ENCODE measurements around the gene ANKHD1.
"Not testable (repeated sequence)": the region's sequence is repeated elsewhere in the genome, so short reads cannot be mapped to it uniquely, and the experiment has no call there.

The ANKHD1 gene

DNA sequence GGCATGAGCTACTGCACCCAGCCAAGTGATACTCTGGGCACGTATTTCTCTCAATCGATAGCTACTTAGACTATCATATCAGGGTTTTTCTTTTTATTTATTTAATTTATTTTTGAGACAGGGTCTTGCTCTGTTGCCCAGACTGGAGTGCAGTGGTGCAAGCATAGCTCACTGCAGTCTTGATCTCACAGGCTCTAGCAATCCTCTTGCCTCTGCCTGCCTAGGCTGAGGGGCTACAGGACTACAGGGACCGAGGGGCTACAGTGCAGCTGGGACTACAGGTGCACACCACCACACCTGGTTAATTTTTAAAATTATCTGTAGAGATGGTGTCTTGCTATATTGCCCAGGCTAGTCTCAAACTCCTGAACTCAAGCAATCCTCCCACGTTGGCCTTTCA, 20.3 kb upstream of the ANKHD1 start:
- DNase-seq, result no peak

DNA sequence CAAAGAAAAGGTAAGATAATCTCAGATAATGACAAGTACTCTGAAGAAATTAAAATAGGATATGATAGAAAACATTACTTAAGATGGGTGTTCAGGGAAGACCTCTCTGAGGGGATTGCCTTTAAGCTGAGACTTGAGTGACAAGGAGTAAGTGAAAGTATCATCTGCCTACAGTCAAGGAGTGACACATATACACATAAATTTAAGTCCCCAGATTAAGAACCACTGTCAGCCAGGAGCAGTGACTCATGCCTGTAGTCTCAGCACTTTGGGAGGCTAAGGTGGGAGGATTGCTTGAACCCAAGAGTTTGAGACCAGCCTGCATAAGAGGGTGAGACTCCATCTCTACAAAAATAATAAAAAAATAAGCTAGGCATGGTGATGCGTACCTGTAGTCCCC, 19.7 kb upstream of the ANKHD1 start:
- DNase-seq, result no peak

DNA sequence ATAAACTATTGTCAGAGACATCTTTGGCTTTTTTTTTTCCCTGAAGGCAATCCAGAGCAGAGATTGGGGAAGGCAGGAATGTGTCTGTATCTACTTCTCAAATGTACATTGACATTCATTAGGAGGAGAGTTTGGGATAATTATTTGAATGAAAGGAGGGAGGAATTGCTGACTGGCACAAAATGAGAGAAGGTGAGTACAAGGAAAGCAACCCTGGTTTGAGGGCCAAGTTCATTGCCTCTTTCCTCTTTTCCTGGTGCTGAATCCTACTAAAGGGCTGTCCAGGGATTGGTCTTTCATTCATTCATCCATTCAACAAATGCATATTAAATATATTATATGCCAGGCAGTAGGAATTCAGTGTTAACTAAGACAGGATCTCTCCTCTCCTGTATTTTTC, 18.8 kb upstream of the ANKHD1 start:
- no peak for DNase-seq

- DNase-seq, result no peak
Observed at GRCh38 chr5:140383300-140383699, 18.3 kb upstream of the ANKHD1 start.

- no peak for DNase-seq
Observed at GRCh38 chr5:140388052-140388451, 13.6 kb upstream of the ANKHD1 start.

DNA sequence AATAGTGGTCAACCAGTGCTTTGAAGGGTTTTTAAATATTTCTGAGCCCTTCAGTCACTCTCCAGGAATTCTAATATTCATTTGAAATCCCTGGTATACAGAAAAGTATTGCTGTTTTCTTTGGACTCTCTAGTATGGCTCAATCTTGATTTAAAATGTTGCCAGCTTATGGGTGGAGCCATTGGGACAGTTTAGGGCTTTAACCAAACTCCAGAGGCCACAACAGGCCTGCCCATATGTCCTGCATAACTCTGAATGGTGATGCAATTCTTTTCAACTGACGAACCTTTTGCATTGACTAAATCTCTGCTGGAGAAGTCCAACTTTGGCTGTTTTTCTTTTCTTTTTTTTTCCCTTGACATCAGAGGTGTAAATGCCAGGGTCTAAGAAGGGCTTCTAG, 10.3 kb upstream of the ANKHD1 start:
- DNase-seq, result no peak

- no peak for DNase-seq
Observed at GRCh38 chr5:140391732-140392131, 9.9 kb upstream of the ANKHD1 start.

- DNase-seq, result no peak
Observed at GRCh38 chr5:140393738-140394137, 7.9 kb upstream of the ANKHD1 start.

- DNase-seq, result no peak
Observed at GRCh38 chr5:140398379-140398811, 3.2 kb upstream of the ANKHD1 start.

DNA sequence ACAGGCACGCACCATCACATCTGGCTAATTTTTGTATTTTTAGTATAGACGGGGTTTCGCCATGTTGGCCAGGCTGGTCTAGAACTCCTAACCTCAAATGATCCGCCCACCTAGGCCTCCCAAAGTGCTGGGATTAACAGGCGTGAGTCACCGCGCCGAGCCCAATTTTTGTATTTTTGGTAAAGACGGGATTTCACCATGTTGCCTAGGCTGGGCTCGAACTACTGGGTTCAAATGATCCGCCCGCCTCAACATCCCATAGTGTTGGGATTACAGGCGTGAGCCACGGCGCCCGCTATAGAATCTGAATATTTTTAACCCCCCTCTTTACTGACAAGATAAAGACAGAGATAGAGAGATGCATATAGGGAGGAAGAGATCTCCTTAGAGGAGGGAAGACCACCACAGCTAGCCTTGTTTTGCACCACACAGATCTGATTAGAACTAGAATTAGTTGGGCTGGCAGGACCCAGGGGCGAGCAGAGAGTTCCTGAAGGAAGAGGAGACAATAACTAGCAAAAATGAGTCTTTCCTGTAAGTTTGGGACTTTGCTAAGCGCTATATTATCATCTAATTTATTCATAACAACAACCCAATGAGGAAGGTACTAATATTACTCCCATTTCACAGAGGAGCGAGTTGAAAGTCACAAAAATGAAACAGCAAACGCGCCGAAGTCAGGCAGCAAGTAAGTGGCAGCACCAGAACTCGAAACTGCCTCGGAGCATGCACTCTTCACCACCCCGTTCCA, 1.5 kb upstream of the ANKHD1 start:
- no peak for DNase-seq

DNA sequence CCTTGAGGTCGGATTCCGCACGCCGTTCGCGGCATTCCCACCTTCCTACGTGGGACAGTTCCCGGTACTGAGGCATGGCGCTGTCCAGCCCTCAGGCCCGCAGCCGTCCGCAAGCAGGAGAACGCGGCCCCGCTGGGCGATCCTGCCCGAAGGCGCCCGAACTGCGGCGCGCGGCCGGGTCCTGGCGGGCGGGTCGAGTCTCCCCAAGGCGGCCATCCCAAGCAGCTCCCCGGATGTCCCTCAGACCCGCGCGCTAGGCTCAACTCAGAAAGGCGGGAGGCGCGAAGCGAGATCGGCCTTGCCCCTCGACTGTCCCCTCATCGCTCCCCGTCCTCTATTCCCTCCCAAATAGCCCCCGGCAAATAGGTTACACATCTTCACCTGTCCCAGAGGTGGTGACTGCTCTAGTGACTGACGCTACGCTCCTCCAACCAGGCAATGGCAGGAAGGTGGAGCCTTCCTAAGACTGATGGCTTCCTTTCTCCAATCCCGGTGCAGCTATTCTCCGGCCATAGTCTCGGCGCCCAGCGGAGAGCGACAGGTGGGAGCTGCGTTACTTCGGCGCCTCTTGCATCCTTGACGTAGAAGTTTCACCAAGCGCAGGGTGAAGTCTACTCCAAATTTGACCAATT, 787 bp upstream of the ANKHD1 start:
- peak; percentile 75 to 82 for DNase-seq

DNA sequence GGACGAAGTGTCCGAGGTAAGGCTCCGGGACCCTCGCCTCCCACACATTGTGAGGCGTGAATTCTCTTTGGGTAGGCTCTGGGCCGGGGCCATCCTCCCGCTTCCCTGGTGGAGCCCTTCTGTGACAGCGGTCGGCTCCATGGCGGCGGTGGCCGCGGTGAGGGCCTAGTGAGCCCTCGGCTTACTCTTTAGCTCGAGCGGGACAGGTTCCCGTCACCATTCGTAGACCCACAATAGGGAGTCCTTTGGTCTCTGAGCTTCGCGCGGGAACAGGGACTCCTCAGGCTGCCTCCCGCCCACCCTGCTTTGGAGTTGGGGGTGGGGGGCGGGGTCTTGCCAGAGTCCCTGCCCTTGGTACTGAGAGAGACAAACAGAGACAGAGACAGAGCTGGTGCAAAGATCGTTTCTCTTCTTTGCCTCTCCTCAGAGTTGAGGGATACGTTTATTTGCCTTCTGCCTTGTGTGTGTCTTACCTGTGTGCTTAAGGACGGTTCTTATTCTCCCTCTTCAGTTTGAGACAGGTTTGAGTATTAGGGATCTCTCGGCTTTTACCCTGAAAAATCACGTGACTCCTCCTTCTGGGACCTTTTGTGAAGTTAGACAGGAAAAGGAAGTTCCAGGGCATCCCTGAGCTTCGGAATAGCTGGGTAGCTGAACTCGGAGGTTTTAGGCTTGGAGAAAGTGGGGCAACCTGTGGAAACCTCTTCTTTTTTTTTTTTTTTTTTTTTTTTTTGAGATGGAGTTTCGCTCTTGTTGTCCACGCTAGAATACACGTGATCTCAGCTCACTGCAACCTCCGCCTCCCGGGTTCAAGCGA, 833 bp downstream of the ANKHD1 start:
- no peak for DNase-seq

- no peak for DNase-seq
Observed at GRCh38 chr5:140403613-140404012, 2.0 kb downstream of the ANKHD1 start.

- DNase-seq, result no peak
Observed at GRCh38 chr5:140408750-140409241, 7.2 kb downstream of the ANKHD1 start.

DNA sequence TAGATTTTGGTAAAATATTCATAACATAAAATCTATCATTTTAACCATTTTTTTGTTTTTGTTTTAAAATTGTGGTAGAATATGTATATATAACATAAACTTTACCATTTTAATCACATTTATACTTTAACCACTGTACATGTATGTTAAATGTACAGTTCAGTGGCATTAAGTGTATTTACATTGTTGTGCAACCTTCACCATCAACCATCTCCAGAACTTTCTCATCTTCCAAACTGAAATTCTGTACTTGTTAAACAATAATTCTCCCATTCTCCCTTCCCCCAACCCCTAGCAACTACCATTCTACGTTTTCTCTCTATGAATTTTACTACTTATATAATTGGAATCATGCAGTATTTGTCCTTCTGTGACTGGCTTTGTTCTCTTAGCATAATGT, 11.6 kb downstream of the ANKHD1 start:
- no peak for DNase-seq

GRCh38 chr5:140417235-140417634, 15.6 kb downstream of the ANKHD1 start:
- DNase-seq, result no peak

DNA sequence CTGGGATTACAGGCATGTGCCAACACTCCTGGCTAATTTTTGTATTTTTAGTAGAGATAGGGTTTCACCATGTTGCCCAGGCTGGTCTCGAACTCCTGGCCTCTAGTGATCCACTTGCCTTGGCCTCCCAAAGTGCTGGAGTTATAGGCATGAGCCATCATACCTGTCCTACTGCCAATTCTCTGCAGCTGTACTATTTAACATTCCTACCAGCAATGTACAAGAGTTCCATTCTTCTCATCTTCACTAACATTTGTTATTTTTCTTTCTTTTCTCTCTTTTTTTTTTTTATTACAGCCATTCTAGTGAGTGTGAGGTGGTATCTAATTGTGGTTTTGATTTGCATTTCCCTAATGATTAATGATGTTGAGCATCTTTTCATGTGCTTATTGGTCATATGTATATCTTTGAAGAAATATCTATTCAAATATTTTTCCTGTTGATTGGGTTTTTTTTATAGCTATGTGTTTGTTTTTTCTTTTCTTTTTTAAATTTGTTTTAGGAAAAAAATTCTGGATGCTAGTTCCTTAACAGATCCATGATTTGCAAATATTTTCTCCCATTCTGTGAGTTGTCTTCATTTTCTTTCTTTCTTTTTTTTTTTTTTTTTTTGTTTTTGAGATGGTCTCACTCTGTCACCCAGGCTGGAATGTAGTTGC, 17.4 kb downstream of the ANKHD1 start:
- no peak for DNase-seq

DNA sequence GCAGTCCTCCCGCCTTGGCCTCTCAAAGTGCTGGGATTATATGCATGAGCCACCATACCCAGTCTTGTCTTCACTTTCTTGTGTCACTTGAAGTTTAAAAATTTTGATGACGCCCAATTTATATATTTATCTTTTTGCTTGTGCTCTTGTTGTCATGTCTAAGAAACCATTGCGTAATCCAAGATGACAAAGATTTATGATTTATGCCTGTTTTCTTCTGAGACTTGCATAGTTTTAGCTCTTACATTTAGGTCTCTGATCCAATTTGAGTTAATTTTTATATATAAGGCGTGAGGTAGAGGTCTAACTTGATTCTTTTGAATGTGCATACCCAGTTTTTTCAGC, 18.6 kb downstream of the ANKHD1 start:
- DNase-seq, result no peak

DNA sequence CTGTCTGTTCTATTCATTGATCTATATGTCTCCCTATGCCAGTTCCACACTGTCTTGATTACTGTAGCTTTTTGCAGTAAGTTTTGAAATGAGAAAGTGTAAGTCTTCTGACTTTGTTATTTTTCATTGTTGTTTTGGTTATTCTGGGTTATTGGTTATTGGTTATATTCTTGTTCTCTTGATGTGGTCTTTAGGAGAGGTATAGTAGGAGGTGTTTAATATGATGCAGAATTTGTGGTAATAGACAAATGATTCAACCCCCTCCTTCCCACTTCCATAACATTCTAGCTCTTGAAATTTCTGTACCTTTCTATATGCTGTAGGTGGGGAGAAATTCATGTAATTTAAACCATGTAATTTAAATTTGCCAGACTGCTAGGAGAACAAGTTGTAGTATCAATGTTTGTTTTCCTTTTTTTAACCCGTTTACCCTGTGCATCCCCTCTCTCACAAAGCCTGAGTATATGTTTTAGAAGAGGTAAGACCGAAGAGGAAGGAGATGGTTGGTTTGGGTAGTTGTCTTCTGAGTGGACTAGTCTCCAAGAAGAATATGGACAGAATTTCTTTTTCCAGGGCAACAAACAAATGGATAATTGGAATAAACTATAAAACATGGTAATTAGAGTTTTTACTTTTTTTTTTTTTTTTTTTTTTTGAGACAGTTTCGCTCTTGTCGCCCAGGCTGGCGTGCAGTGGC, 19.2 kb downstream of the ANKHD1 start:
- no peak for DNase-seq

DNA sequence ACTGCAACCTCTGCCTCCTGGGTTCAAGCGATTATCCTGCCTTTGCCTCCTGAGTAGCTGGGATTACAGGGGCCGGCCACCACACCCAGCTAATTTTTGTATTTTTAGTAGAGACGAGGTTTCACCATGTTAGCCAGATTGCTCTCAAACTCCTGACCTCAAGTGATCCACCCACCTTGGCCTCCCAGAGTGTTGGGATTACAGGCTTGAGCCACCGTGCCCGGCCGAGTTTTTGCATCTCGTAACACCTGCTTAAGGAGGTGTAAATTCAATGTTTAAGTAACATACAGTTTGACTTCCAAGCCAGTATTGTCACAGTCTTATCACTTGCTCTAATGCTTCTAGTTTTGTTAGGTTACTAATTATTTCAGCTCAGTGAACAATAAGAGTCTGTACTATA, 19.7 kb downstream of the ANKHD1 start:
- DNase-seq, result not testable (repeated sequence)

DNA sequence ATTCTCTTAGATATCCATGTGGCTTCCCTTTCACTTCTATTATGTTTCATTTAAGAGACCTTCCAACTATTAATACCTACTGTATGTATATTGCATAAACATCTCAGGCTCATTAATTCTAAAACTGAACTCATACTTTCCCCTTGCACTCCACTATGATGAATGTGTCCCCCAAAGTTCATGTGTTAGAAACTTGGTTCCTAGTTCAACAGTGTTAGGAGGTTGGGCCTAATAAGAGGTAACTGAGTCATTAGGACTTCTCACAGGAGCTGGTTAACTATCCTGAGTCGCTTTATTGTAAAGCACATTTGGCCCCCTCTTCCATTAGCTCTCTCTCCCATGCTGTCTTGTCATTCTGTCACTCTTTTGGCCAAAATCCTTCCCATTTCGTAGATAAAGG, 22.0 kb downstream of the ANKHD1 start:
- no peak for DNase-seq

DNA sequence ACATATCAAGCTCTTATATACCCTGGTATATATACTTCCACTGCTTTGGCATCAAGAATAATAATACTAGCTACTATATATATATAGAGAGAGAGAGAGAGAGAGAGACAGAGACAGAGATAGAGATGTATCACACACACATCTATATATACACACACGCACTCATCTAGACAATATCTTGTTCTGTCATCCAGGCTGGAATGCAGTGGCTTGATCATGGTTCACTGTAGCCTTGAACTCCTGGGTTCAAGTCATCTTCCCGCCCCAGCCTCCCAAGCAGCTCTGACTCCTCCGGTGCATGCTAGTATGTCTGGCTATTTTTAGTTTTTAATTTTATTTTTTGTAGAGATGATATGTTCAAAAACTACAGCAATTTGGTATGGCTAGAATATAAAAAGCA, 22.5 kb downstream of the ANKHD1 start:
- DNase-seq, result no peak

DNA sequence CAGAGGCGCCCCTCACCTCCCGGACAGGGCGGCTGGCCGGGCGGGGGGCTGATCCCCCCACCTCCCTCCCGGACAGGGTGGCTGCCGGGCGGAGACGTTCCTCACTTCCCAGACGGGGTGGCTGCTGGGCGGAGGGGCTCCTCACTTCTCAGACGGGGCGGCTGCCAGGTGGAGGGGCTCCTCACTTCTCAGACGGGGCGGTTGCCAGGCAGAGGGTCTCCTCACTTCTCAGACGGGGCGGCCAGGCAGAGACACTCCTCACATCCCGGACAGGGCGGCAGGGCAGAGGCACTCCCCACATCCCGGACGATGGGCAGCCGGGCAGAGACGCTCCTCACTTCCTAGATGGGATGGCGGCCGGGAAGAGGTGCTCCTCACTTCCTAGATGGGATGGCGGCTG, 26.1 kb downstream of the ANKHD1 start:
- not testable (repeated sequence) for DNase-seq

All from NCI-H1930 (cell line).